ENCODE measurements around the gene CCNF. TPM values are rescaled to one million over a fixed set of nuclear protein-coding genes. Genes with fewer than 3 reads are reported as not detected.

CCNF gene
- total and polyA plus RNA-seq, 4 donors, result 0.88 to 46.3 (median 1.8) TPM

- Histone ChIP-seq H3K27me3 (ENCODE audit: control insufficient read depth in 4 of 4, insufficient read depth in 4 of 4, low read length in 3 of 4) (no peaks in the 10 kb centered on the region), H3K9ac (ENCODE audit: low read depth in 1 of 2, low read length in 2 of 2) (no peak overlapping the region), H3K4me1 (ENCODE audit: control insufficient read depth in 4 of 4, insufficient read depth in 4 of 4, low read length in 3 of 4) (peaks cover 3 to 19% (median 9%) of the 10 kb centered on the region in 4 donors), H3K4me3 (ENCODE audit: low read depth in 1 of 3, low read length in 3 of 3) (peak overlapping the region; percentile 27 to 80 (median 65)), H3K27ac (ENCODE audit: low read depth in 1 of 2, low read length in 2 of 2) (no peak overlapping the region), H3K9me3 (ENCODE audit: control insufficient read depth in 4 of 4, low read length in 3 of 4) (no peaks in the 10 kb centered on the region), H3K36me3 (ENCODE audit: control insufficient read depth in 4 of 4, insufficient read depth in 3 of 4, low read depth in 1 of 4, low read length in 3 of 4) (no peaks in the 10 kb centered on the region)
- no peak for TF ChIP-seq CTCF (IDR thresholded peaks at IDR 0.05; ENCODE audit: low read depth, low read length, missing input control)
- no peak for TF ChIP-seq ZBTB33 (IDR thresholded peaks at IDR 0.05)
- TF ChIP-seq FOXA1 (IDR thresholded peaks at IDR 0.05), result no peak
- TF ChIP-seq MAX (IDR thresholded peaks at IDR 0.05), result no peak
- no peak for TF ChIP-seq JUND (IDR thresholded peaks at IDR 0.05)
- TF ChIP-seq HNF4G (IDR thresholded peaks at IDR 0.05), result no peak
- TF ChIP-seq ATF3 (IDR thresholded peaks at IDR 0.05), result no peak
- no peak for TF ChIP-seq FOXA2 (IDR thresholded peaks at IDR 0.05)
- no peak for TF ChIP-seq SP1 (IDR thresholded peaks at IDR 0.05)
- no peak for TF ChIP-seq HNF4A (conservative IDR thresholded peaks at IDR 0.05)
- no peak for TF ChIP-seq RAD21 (IDR thresholded peaks at IDR 0.05)
- TF ChIP-seq GABPA (IDR thresholded peaks at IDR 0.05 in 1 of 2, conservative IDR thresholded peaks at IDR 0.05 in 1 of 2), result no peak
- no peak for TF ChIP-seq TAF1 (conservative IDR thresholded peaks at IDR 0.05)
- no peak for TF ChIP-seq EGR1 (IDR thresholded peaks at IDR 0.05; ENCODE audit: low read depth in 2 of 2)
- no peak for TF ChIP-seq YY1 (IDR thresholded peaks at IDR 0.05)
- no peak for TF ChIP-seq RXRA (IDR thresholded peaks at IDR 0.05)
- TF ChIP-seq NR2F2 (IDR thresholded peaks at IDR 0.05), result no peak
- no peak for TF ChIP-seq REST (IDR thresholded peaks at IDR 0.05)
- WGBS, result 4% methylated on average over 24 of the region's 24 CpGs
- no peak for DNase-seq (ENCODE audit: low spot score)
These were observed 538 bp upstream of the CCNF start for GRCh38 chr16:2428784-2429033.
